GM12878 (cell line): ENCODE results near the gene TICRR. TPM values are rescaled to one million over a fixed set of nuclear protein-coding genes. Genes with fewer than 3 reads are reported as not detected.
"Not testable (repeated sequence)": the region's sequence is repeated elsewhere in the genome, so short reads cannot be mapped to it uniquely, and the experiment has no call there.

Experiments used
- ATAC-seq: fragments of 200-7000 bp; cut with Tn5 transposase; 3 replicates; pipeline ENCODE4 v1.9.1; 2020; ENCODE audit warnings: mild to moderate bottlenecking, moderate library complexity
- BruUV-seq: library from RNA; stranded (reverse); fragments of 400-500 nt; replicated peaks from 2 replicates; lab custom pipeline; 2021; lab: Mats Ljungman, UMichigan
- CTCF ChIA-PET: fragments of 300-600 bp; sonication (Branson Sonifier 250); formaldehyde crosslinking; extraction: SDS; loops from one replicate; lab custom pipeline; 2021; ENCODE audit warnings: inconsistent platforms; lab: Yijun Ruan, JAX
- POLR2A ChIA-PET: fragments of 350-600 bp; formaldehyde crosslinking; extraction: SDS; loops from one replicate; lab custom pipeline; 2021; ENCODE audit warnings: inconsistent platforms; lab: Charles Lee
- RAD21 ChIA-PET: fragments of 300-600 bp; sonication (Branson Sonifier 250); formaldehyde crosslinking; loops from one replicate; lab custom pipeline; 2023; ENCODE audit warnings: antibody characterized with exemption; ENCODE audit not compliant: unreplicated experiment; lab: Charles Lee
- SMC1A ChIA-PET: fragments of 300-600 bp; sonication (Branson Sonifier 250); formaldehyde crosslinking; loops from one replicate; lab custom pipeline; 2023; ENCODE audit not compliant: unreplicated experiment, uncharacterized antibody; lab: Charles Lee
- DNase-seq: peaks from one replicate; pipeline ENCODE4 v3.0.0-alpha.2; 2011; ENCODE audit warnings: low read depth, low spot score
- FAIRE-seq: peaks from 3 replicates; lab custom pipeline; 2011; peaks lifted over from hg19 to GRCh38; lab: Jason Lieb, UNC
- H2AFZ ChIP-seq: 2 replicates; pipeline ENCODE4 v1.6.0; 2011; ENCODE audit warnings: low read depth, low read length, control low read depth; ENCODE audit not compliant: control insufficient read depth
- H3K27ac ChIP-seq: 2 replicates; pipeline ENCODE4 v1.5.1; 2011; ENCODE audit warnings: control low read depth; ENCODE audit not compliant: control insufficient read depth, insufficient read depth
- H3K27me3 ChIP-seq, 2 experiments: replicated peaks in 1 of 2; 2 replicates each; pipeline versions ENCODE4 v1.6.0 to v1.6.1; 2011; ENCODE audit warnings: low read length in 1 of 2; ENCODE audit not compliant: control insufficient read depth in 2 of 2, insufficient read depth in 2 of 2
- H3K36me3 ChIP-seq, 2 experiments: 2 replicates each; pipeline ENCODE4 v1.5.1; 2011; ENCODE audit warnings: low read length in 1 of 2; ENCODE audit not compliant: control insufficient read depth in 2 of 2, insufficient read depth in 2 of 2
- H3K4me1 ChIP-seq: 2 replicates; pipeline ENCODE4 v1.6.1; 2011; ENCODE audit warnings: mild to moderate bottlenecking, low read length, moderate library complexity, mixed read lengths; ENCODE audit not compliant: control insufficient read depth, insufficient read depth
- H3K4me2 ChIP-seq: 2 replicates; pipeline ENCODE4 v1.6.0; 2011; ENCODE audit warnings: control low read depth; ENCODE audit not compliant: control insufficient read depth, insufficient read depth
- H3K4me3 ChIP-seq: fragments of 200-600 bp; sonication (generic); 2 replicates; pipeline ENCODE4 v1.5.1; 2016
- H3K79me2 ChIP-seq: 2 replicates; pipeline ENCODE4 v1.6.0; 2011; ENCODE audit warnings: low read length; ENCODE audit not compliant: control insufficient read depth, insufficient read depth
- H3K9ac ChIP-seq: 2 replicates; pipeline ENCODE4 v1.8.0; 2011; ENCODE audit warnings: low read length, control low read depth, mixed read lengths; ENCODE audit not compliant: control insufficient read depth, insufficient read depth
- H3K9me3 ChIP-seq: replicated peaks from 3 replicates; pipeline ENCODE4 v1.5.1; 2011; ENCODE audit warnings: mild to moderate bottlenecking, low read length; ENCODE audit not compliant: control insufficient read depth, insufficient read depth
- H4K20me1 ChIP-seq: 2 replicates; pipeline ENCODE4 v1.6.0; 2011; ENCODE audit not compliant: control insufficient read depth, insufficient read depth
- NFYB ChIP-seq: IDR thresholded peaks from 2 replicates; pipeline ENCODE4 v1.6.1; 2011; ENCODE audit warnings: low read depth, mild to moderate bottlenecking, low read length, improper control_type of control experiment, moderate library complexity; ENCODE audit not compliant: insufficient read depth
- SREBF2 ChIP-seq: IDR thresholded peaks from 2 replicates; pipeline ENCODE4 v1.6.1; 2012; ENCODE audit warnings: mild to moderate bottlenecking, low read length
- WGBS: methylation state at CpG from one replicate; pipeline ENCODE4 v1.1.6; 2016; ENCODE audit warnings: low lambda C conversion rate; ENCODE audit not compliant: insufficient replicate concordance, insufficient coverage; ENCODE audit errors: missing lambda C conversion rate; 5-methylcytosine and 5-hydroxymethylcytosine counted together
- in situ Hi-C: fragments of 300-500 bp; cut with MboI; formaldehyde crosslinking; loops from 9 replicates; pipeline ENCODE4 v1.14.3; 2018; ENCODE audit warnings: mixed read lengths
- intact Hi-C: fragments of 100-400 bp; cut with micrococcal nuclease; formaldehyde crosslinking; loops from one replicate; pipeline ENCODE4 v1.14.2; 2022; ENCODE audit not compliant: unreplicated experiment
- polyA plus RNA-seq, 11 experiments: library from polyadenylated mRNA; depleted of rRNA in 4 of 11; unstranded in 6 of 11; stranded (reverse) in 5 of 11; fragments of >200 nt; fragmentation: Nextera tagmentation in 4 of 11; fragmentation: Illumina TruSeq in 1 of 11; extraction: Ambion mirVana in 4 of 11; extraction: Trizol in 1 of 11; gene quantifications; 1 replicate in 1 of 11; 2 replicates in 10 of 11; pipeline versions ENCODE4 v1.2.1 to v1.2.3, GENCODE V29; 2011 to 2016; ENCODE audit warnings: inconsistent platforms in 2 of 11, missing spikeins in 2 of 11, low read depth in 1 of 11
- total RNA-seq, 4 experiments: library from RNA; depleted of rRNA in 3 of 4; stranded (reverse); fragments of >200 nt in 3 of 4; fragmentation: Illumina TruSeq in 1 of 4; extraction: Trizol in 1 of 4; gene quantifications; 2 replicates each; pipeline versions ENCODE4 v1.2.1 to v1.2.3, GENCODE V29; 2013 to 2021

TICRR gene
- total and polyA plus RNA-seq, 10 of the 15 experiments (the other 5 are each of a cell fraction or from before 2014, with no cell fraction given): 0.58 to 21.5 (median 11.5) TPM

- ChIA-PET SMC1A (no interaction called here), POLR2A (no interaction called here), RAD21 (interaction anchor here (1.4 kb wide), 1 partner anchor 8 kb away, joined by 5 read pairs; no protein-coding TSS in a partner anchor), CTCF (no interaction called here)
- intact Hi-C loops (no loop called here), in situ Hi-C loops (no loop called here)
- Histone ChIP-seq H3K27ac (no peak overlapping the region), H3K4me1 (no peaks in the 10 kb centered on the region; the same call in 1 of the 2 replicates), H3K9ac (no peak overlapping the region), H3K36me3 (no peaks in the 10 kb centered on the region), H4K20me1 (no peaks in the 10 kb centered on the region), H3K27me3 (no peaks in the 10 kb centered on the region), H2AFZ (no peak overlapping the region), H3K79me2 (no peaks in the 10 kb centered on the region), H3K4me2 (no peak overlapping the region), H3K4me3 (no peak overlapping the region), H3K9me3 (peaks cover 4% of the 10 kb centered on the region; the same call in 1 of the 3 replicates)
- ATAC-seq (no peak), DNase-seq (no peak), FAIRE-seq (no peak)
- 33% methylated on average over 4 of the region's 4 CpGs for WGBS
- TF ChIP-seq SREBF2 (no peak), NFYB (peak; percentile 39; the same call in 1 of the 2 replicates)
- BruUV-seq: no TSS peak
These were observed 31.9 kb upstream of the TICRR start for GRCh38 chr15:89543389-89543788.

- H4K20me1 ChIP-seq, H3K9ac ChIP-seq, H3K36me3 ChIP-seq, H3K4me1 ChIP-seq, H2AFZ ChIP-seq, POLR2A ChIA-PET, in situ Hi-C loops, H3K9me3 ChIP-seq, H3K27ac ChIP-seq, ATAC-seq, FAIRE-seq, H3K27me3 ChIP-seq, H3K4me3 ChIP-seq, intact Hi-C loops, H3K79me2 ChIP-seq, H3K4me2 ChIP-seq, BruUV-seq, DNase-seq, RAD21 ChIA-PET: not testable (repeated sequence)
- ChIA-PET CTCF (interaction anchor here (1.2 to 1.7 kb wide), 3 partner anchors 11 to 98 kb away, joined by 3 to 5 read pairs (median 4); no protein-coding TSS in a partner anchor), SMC1A (interaction anchor here (1.1 kb wide), 2 partner anchors 8 to 14 kb away, joined by 3 read pairs; no protein-coding TSS in a partner anchor)
- WGBS: 27% methylated on average over 4 of the region's 4 CpGs
These were observed 26.1 kb upstream of the TICRR start for GRCh38 chr15:89549138-89549537.
